K562 (cell line): ENCODE results near the gene CAMK2B. TPM values are rescaled to one million over a fixed set of nuclear protein-coding genes. Genes with fewer than 3 reads are reported as not detected.

Experiments used
- CTBP1 ChIP-seq: fragments of 450-650 bp; IDR thresholded peaks from 2 replicates; pipeline ENCODE4 v1.6.1; 2016; ENCODE audit warnings: borderline replicate concordance
- CTCF ChIP-seq, 3 experiments: IDR thresholded peaks in 2 of 3; conservative IDR thresholded peaks in 1 of 3; 2 replicates each; pipeline ENCODE4 v1.5.1; 2011 to 2012; ENCODE audit warnings: low read length in 3 of 3, mild to moderate bottlenecking in 3 of 3, control low read depth in 2 of 3, improper control_type of control experiment in 1 of 3, inconsistent platforms in 1 of 3, low read depth in 1 of 3, mixed read lengths in 1 of 3, moderate library complexity in 1 of 3; ENCODE audit not compliant: insufficient read depth in 2 of 3
- EP400 ChIP-seq: fragments of 450-650 bp; IDR thresholded peaks from 2 replicates; pipeline ENCODE4 v1.6.1; 2017; ENCODE audit warnings: antibody characterized with exemption, mild to moderate bottlenecking, moderate library complexity
- ETV1 ChIP-seq: fragments of 450-650 bp; conservative IDR thresholded peaks from 2 replicates; pipeline ENCODE4 v1.6.1; 2016; ENCODE audit warnings: missing genetic modification characterization, control low read depth, low read depth, missing compliant biosample characterization
- FOSL1 ChIP-seq: fragments of 200-800 bp; sonication (Bioruptor generic); conservative IDR thresholded peaks from 2 replicates; pipeline ENCODE4 v1.6.1; 2016; ENCODE audit warnings: missing genetic modification characterization, missing compliant biosample characterization
- FOXA1 ChIP-seq: fragments of 450-650 bp; IDR thresholded peaks from 2 replicates; pipeline ENCODE4 v1.6.1; 2016; ENCODE audit warnings: mild to moderate bottlenecking, borderline replicate concordance
- GABPA ChIP-seq: fragments of 200-800 bp; sonication (Bioruptor generic); conservative IDR thresholded peaks from 2 replicates; pipeline ENCODE4 v1.6.1; 2016; ENCODE audit warnings: low read depth, missing genetic modification characterization, missing compliant biosample characterization
- HDAC2 ChIP-seq: fragments of 450-650 bp; IDR thresholded peaks from 2 replicates; pipeline ENCODE4 v1.6.1; 2016; ENCODE audit warnings: mild to moderate bottlenecking
- HDGF ChIP-seq: fragments of 450-650 bp; IDR thresholded peaks from 2 replicates; pipeline ENCODE4 v1.6.1; 2016
- KDM2B ChIP-seq: fragments of 250-450 bp; sonication (Bioruptor Pico); IDR thresholded peaks from 2 replicates; pipeline ENCODE4 v1.8.0; 2021; ENCODE audit warnings: mild to moderate bottlenecking, moderate library complexity
- L3MBTL2 ChIP-seq: fragments of 450-650 bp; IDR thresholded peaks from 2 replicates; pipeline ENCODE4 v1.6.1; 2016; ENCODE audit warnings: mild to moderate bottlenecking, moderate library complexity
- NR1H2 ChIP-seq: sonication (generic); formaldehyde crosslinking; IDR thresholded peaks from 2 replicates; pipeline ENCODE4 v1.4.0; 2020; ENCODE audit warnings: mild to moderate bottlenecking, missing genetic modification reagents
- TFAP4 ChIP-seq: sonication (generic); formaldehyde crosslinking; IDR thresholded peaks from 2 replicates; pipeline ENCODE4 v1.8.0; 2022; ENCODE audit warnings: missing genetic modification reagents, mild to moderate bottlenecking, moderate library complexity, borderline replicate concordance
- VEZF1 ChIP-seq: fragments of 200-800 bp; sonication (Bioruptor generic); IDR thresholded peaks from 2 replicates; pipeline ENCODE4 v1.6.1; 2017; ENCODE audit warnings: missing genetic modification characterization, missing compliant biosample characterization
- XRCC5 ChIP-seq: fragments of 200-400 bp; formaldehyde crosslinking; IDR thresholded peaks from 2 replicates; pipeline ENCODE4 v1.6.1; 2017; ENCODE audit warnings: low read depth, mild to moderate bottlenecking, low read length
- ZNF239 ChIP-seq: fragments of 250-450 bp; sonication (Bioruptor Pico); IDR thresholded peaks from 2 replicates; pipeline ENCODE4 v1.4.0; 2020; ENCODE audit warnings: mild to moderate bottlenecking
- ZNF311 ChIP-seq: fragments of 250-450 bp; sonication (Bioruptor Pico); IDR thresholded peaks from 2 replicates; pipeline ENCODE4 v1.4.0; 2020; ENCODE audit warnings: mild to moderate bottlenecking, moderate library complexity
- ZNF583 ChIP-seq: fragments of 250-450 bp; sonication (Bioruptor Pico); IDR thresholded peaks from 2 replicates; pipeline ENCODE4 v1.4.0; 2020
- ZNF592 ChIP-seq: fragments of 450-650 bp; IDR thresholded peaks from 2 replicates; pipeline ENCODE4 v1.6.1; 2017; ENCODE audit warnings: antibody characterized with exemption, mild to moderate bottlenecking
- ZNF778 ChIP-seq: fragments of 450-650 bp; formaldehyde crosslinking; IDR thresholded peaks from 2 replicates; pipeline ENCODE4 v1.4.0; 2020; ENCODE audit warnings: mild to moderate bottlenecking, moderate library complexity
- ZNF830 ChIP-seq: fragments of 250-450 bp; sonication (Bioruptor Pico); IDR thresholded peaks from 2 replicates; pipeline ENCODE4 v1.5.0; 2021; ENCODE audit warnings: mild to moderate bottlenecking
- polyA plus RNA-seq, 8 experiments: library from polyadenylated mRNA; depleted of rRNA in 4 of 8; stranded (reverse) in 5 of 8; unstranded in 3 of 8; fragments of >200 nt; fragmentation: Nextera tagmentation in 2 of 8; fragmentation: Illumina TruSeq in 1 of 8; extraction: Ambion mirVana in 2 of 8; extraction: Trizol in 1 of 8; gene quantifications; 2 replicates each; pipeline versions ENCODE4 v1.2.1 to v1.2.3, GENCODE V29; 2011 to 2014; ENCODE audit warnings: inconsistent platforms in 1 of 8, missing spikeins in 1 of 8
- total RNA-seq, 7 experiments: library from RNA; depleted of rRNA in 6 of 7; stranded (reverse); fragments of >200 nt in 6 of 7; fragmentation: Illumina TruSeq in 2 of 7; extraction: Trizol in 2 of 7; gene quantifications; 2 replicates each; pipeline versions ENCODE4 v1.2.1 to v1.2.3, GENCODE V29; 2011 to 2021; ENCODE audit warnings: low replicate concordance in 1 of 7

Gene CAMK2B
- total and polyA plus RNA-seq, 9 of the 15 experiments (the other 6 are each of a cell fraction or from before 2014, with no cell fraction given) = 0.04 to 0.09 (median 0.05) TPM; not detected in 4

GRCh38 chr7:44257618-44258422 lies 67.6 kb downstream of the CAMK2B start (continued):
- TF ChIP-seq TFAP4 (CRISPR knock-in tag) = peak; percentile 61; the same call in 1 of the 2 replicates
- no peak for TF ChIP-seq KDM2B
- TF ChIP-seq L3MBTL2 = peak; percentile 84
- peak; percentile 63; the same call in 1 of the 2 replicates for TF ChIP-seq ZNF592
- TF ChIP-seq FOXA1 = no peak
- TF ChIP-seq HDGF = no peak
- peak; percentile 54; the same call in 1 of the 2 replicates for TF ChIP-seq CTBP1
- peak; percentile 19 to 30 (median 27); a peak in 1 of 6 replicates for TF ChIP-seq CTCF (IDR thresholded peaks at IDR 0.05 in 2 of 3, conservative IDR thresholded peaks at IDR 0.05 in 1 of 3; ENCODE audit: insufficient read depth in 2 of 3, low read depth in 1 of 3, low read length in 3 of 3)
- TF ChIP-seq FOSL1 (tag) = peak; percentile 75
- no peak for TF ChIP-seq ZNF830 (CRISPR knock-in tag)
- no peak for TF ChIP-seq ZNF239
- no peak for TF ChIP-seq NR1H2
- TF ChIP-seq XRCC5 = no peak
- no peak for TF ChIP-seq ZNF311
- TF ChIP-seq VEZF1 = peak; percentile 74
- TF ChIP-seq GABPA (tag) = peak; percentile 39; the same call in 1 of the 2 replicates
- no peak for TF ChIP-seq EP400
- TF ChIP-seq ETV1 (tag) = peak; percentile 87
- TF ChIP-seq HDAC2 = 0 out of 2 replicates have a peak, but pooled peaks have one; percentile 43
- TF ChIP-seq ZNF583 (CRISPR knock-in tag) = no peak
- no peak for TF ChIP-seq ZNF778
